ENCODE data around the gene INS.

The INS gene

DNA sequence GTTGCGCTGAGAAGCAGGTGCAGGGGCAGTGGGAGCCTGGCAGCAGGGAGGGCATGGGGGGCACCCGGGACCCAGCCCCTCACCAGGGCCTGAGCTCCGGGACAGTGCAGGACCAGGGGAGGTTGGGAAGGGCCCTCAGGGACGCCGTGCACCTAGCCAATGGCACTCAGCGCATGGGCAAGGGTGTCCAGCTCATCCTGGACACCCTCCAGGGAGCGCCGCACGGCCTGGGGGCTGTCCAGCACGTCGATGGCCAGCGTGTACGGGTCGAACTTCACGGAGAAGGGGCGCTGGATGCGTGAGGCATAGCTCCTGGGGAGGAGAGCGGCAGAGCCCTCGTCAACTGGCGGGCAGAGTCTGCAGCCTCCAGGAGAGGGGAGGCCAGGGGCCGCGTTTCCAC lies 3.1 kb upstream of the INS start:
- no peak for DNase-seq

GRCh38 chr11:2163428-2163978 lies 2.5 kb upstream of the INS start:
- no peak for DNase-seq

GRCh38 chr11:2159536-2160413 lies 1.2 kb downstream of the INS start:
- DNase-seq: no peak

DNA sequence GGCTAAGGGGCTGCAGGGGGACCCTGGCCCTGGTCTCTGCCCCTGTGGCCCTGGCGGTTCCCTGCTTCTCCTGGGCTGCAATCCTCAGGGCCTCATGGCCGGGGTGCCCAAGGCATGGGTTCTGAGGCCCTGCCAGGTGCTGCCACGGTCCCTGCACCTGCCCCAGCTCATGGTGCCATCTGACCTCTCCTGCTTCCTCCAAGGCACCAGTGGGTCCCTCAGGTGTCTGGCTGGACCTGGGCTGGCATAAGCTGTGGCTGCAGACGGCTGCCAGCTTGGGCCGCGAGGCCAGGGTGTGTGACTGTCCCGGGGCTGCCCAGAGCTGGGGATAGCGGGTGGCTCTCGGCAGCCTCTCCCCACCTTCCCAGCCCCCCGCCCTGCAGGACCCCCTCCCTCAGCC lies 2.0 kb downstream of the INS start:
- DNase-seq: no peak

- DNase-seq: no peak
Observed at GRCh38 chr11:2158296-2158737, 2.7 kb downstream of the INS start.

- DNase-seq: no peak
Observed at GRCh38 chr11:2157294-2158040, 3.5 kb downstream of the INS start.

- DNase-seq: peak; percentile 6 to 9
Observed at GRCh38 chr11:2156416-2157182, 4.4 kb downstream of the INS start.

- DNase-seq: no peak
Observed at GRCh38 chr11:2155511-2155910, 5.5 kb downstream of the INS start.

GRCh38 chr11:2154889-2155288 lies 6.1 kb downstream of the INS start:
- no peak for DNase-seq

- DNase-seq: no peak
Observed at GRCh38 chr11:2154195-2154585, 6.8 kb downstream of the INS start.

- DNase-seq: no peak
Observed at GRCh38 chr11:2153581-2154194, 7.3 kb downstream of the INS start.

DNA sequence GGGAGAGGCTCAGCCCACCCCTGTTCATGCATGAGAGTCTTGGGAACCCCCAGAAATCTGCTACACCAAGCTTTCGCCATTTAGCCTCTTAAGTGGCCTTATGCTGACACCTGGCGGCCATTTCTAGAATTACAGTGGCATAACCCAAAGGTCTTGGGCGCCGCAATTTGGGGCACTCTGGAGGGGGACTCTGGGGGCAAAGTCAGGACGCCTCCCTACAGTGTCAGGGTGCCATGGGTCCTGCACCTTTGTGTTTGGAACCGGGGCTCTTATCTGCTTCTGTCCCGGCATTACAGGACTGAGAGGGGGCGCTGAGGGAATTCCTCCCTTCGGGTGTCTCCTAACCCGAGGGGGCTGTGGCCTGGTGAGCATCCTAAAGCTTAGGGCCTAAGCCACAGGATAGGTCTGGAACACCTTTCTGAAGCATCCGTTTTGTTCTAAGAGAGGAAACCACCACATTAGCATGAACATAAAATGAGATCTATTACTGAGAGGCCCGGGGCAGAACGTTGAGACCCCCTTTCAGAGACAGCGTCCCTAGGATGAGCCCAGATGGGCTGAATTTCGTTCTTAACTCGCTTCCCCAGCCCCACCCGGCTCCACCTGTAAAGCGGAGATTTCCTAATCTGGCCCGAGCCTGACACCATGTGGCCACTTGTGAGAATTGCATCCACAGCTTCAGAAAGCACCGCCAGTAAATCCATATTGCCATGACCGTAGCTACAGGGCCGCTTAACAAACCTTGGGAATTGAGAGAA lies 9.3 kb downstream of the INS start:
- peak; percentile 4 to 27 for DNase-seq

GRCh38 chr11:2149864-2150847 lies 10.9 kb downstream of the INS start:
- no peak for DNase-seq

DNA sequence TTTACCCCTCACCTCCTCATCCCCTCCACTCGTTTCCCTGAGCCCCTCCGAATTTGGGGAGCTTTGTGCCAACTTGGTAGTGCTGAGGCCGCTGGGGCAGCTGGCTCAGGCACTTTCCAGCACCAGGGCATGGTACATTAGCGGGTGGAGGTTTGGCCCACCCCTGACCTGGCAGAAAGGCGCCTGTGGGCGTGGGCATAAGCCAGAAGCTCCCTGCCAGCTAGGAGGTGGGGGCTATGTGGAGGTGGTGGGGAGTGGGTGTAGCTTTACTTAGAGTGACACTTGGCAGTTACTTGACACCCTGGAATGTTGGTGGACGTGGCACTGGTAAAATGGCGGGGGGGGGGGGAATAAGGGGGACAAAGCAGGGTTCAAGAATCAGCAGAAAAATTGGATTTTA lies 11.5 kb downstream of the INS start:
- DNase-seq: no peak

GRCh38 chr11:2148595-2148994 lies 12.4 kb downstream of the INS start:
- DNase-seq: no peak

- DNase-seq: no peak
Observed at GRCh38 chr11:2147391-2147790, 13.6 kb downstream of the INS start.

DNA sequence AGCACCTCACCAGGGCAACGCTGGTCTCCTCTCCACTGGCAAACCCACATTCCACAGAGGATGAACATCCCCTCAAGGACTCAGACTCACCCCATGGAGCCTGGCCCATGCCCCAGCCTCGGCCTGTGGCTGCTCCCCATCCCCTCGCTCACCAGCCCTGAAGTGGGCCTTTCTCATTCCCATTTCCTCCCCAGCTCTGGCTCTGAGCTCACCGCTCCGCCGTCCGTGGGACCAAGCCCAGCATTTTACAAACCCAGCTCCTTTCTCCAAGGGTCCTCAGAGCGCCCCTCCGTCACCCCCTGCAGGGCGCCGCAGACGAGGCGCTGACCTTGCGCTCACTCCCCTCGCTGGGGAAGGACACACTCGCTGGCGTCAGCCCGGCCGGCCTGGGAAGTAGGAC lies 15.0 kb downstream of the INS start:
- DNase-seq: no peak

- DNase-seq: no peak
Observed at GRCh38 chr11:2144544-2145248, 16.3 kb downstream of the INS start.

- no peak for DNase-seq
Observed at GRCh38 chr11:2143799-2144543, 17.0 kb downstream of the INS start.
